ENCODE measurements around the gene GRPEL1. TPM values are rescaled to one million over a fixed set of nuclear protein-coding genes. Genes with fewer than 3 reads are reported as not detected.

Gene GRPEL1
- total and polyA plus RNA-seq, 2 of the 4 experiments (the other 2 are of a cell fraction), result 33.0 to 33.9 TPM

- POLR2A ChIA-PET (ENCODE audit: unreplicated experiment), result no interaction called here
- Histone ChIP-seq H2AK9ac (replicated peaks; ENCODE audit: low read depth, low read length, poor library complexity) (no peak overlapping the region), H3K9me3 (ENCODE audit: control insufficient read depth, insufficient read depth, low read length) (no peaks in the 10 kb centered on the region), H4K5ac (ENCODE audit: low read depth, low read length) (no peak overlapping the region), H3K4ac (ENCODE audit: low read depth, low read length) (no peak overlapping the region), H3K36me3 (ENCODE audit: control insufficient read depth, insufficient read depth, low read length) (peaks cover 26% of the 10 kb centered on the region), H3K23ac (ENCODE audit: low read depth, low read length) (no peak overlapping the region), H2AFZ (replicated peaks; ENCODE audit: low read length, poor library complexity) (no peak overlapping the region), H3K9me1 (ENCODE audit: insufficient read depth, low read length) (peaks cover 19% of the 10 kb centered on the region), H4K91ac (ENCODE audit: insufficient read depth, low read depth, low read length) (no peak overlapping the region), H3K79me1 (ENCODE audit: low read depth in 1 of 2, low read length in 2 of 2) (peaks cover 25 to 86% of the 10 kb centered on the region in 2 experiments), H2AK5ac (ENCODE audit: low read depth, low read length) (no peak overlapping the region), H4K20me1 (ENCODE audit: insufficient read depth, low read length) (peaks cover 74% of the 10 kb centered on the region), H2BK15ac (ENCODE audit: low read depth, low read length) (no peak overlapping the region), H3K56ac (ENCODE audit: extremely low read depth, insufficient read depth, low read length) (no peak overlapping the region), H2BK5ac (ENCODE audit: low read depth, low read length, poor library complexity, severe bottlenecking) (no peak overlapping the region), H3K27ac (ENCODE audit: insufficient read depth, low read length) (no peak overlapping the region), H3K4me1 (ENCODE audit: control insufficient read depth, insufficient read depth, low read length) (peaks cover 3% of the 10 kb centered on the region; the same call in 1 of the 2 replicates), H3K4me3 (ENCODE audit: insufficient read depth, low read depth, low read length) (no peak overlapping the region), H3K9ac (ENCODE audit: low read depth, low read length) (no peak overlapping the region), H3K4me2 (ENCODE audit: low read depth, low read length) (no peak overlapping the region), H3K27me3 (ENCODE audit: control insufficient read depth, insufficient read depth, low read length) (no peaks in the 10 kb centered on the region), H3K18ac (ENCODE audit: low read depth, low read length) (no peak overlapping the region), H3K14ac (replicated peaks; ENCODE audit: low read depth, low read length) (no peak overlapping the region), H2BK120ac (ENCODE audit: low read depth, low read length) (no peak overlapping the region), H2BK20ac (ENCODE audit: low read depth, low read length) (no peak overlapping the region), H4K8ac (ENCODE audit: low read depth in 2 of 2, low read length in 2 of 2) (no peak overlapping the region)
- TF ChIP-seq RCOR1 (IDR thresholded peaks at IDR 0.05; ENCODE audit: insufficient replicate concordance, low read length) (no peak), SMC3 (IDR thresholded peaks at IDR 0.05; ENCODE audit: low read depth, low read length) (no peak), RAD21 (IDR thresholded peaks at IDR 0.05; ENCODE audit: low read length) (no peak), FOS (IDR thresholded peaks at IDR 0.05; ENCODE audit: low read depth, low read length) (no peak), CHD1 (IDR thresholded peaks at IDR 0.05; ENCODE audit: low read depth, low read length) (no peak), MXI1 (IDR thresholded peaks at IDR 0.05; ENCODE audit: borderline replicate concordance, low read depth, low read length) (no peak), POLR2A (IDR thresholded peaks at IDR 0.05; ENCODE audit: low read depth, low read length) (no peak), BHLHE40 (IDR thresholded peaks at IDR 0.05; ENCODE audit: low read depth, low read length) (no peak), RFX5 (IDR thresholded peaks at IDR 0.05; ENCODE audit: low read depth, low read length) (no peak), MAZ (IDR thresholded peaks at IDR 0.05; ENCODE audit: borderline replicate concordance, low read depth, low read length) (no peak), MAFK (IDR thresholded peaks at IDR 0.05; ENCODE audit: low read depth, low read length) (no peak), CTCF (conservative IDR thresholded peaks at IDR 0.05; ENCODE audit: low read depth, low read length) (no peak), NFE2L2 (IDR thresholded peaks at IDR 0.05; ENCODE audit: low read depth, low read length) (no peak), CEBPB (IDR thresholded peaks at IDR 0.05; ENCODE audit: low read depth, low read length) (no peak), USF2 (IDR thresholded peaks at IDR 0.05; ENCODE audit: low read depth, low read length) (no peak)
- TF ChIP-seq, protein P1, sequence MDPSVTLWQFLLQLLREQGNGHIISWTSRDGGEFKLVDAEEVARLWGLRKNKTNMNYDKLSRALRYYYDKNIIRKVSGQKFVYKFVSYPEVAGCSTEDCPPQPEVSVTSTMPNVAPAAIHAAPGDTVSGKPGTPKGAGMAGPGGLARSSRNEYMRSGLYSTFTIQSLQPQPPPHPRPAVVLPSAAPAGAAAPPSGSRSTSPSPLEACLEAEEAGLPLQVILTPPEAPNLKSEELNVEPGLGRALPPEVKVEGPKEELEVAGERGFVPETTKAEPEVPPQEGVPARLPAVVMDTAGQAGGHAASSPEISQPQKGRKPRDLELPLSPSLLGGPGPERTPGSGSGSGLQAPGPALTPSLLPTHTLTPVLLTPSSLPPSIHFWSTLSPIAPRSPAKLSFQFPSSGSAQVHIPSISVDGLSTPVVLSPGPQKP (IDR thresholded peaks at IDR 0.05; ENCODE audit: borderline replicate concordance, low read depth, low read length), result no peak
- in situ Hi-C loops (cut with MboI; ENCODE audit: low sequenced_read_pairs) (no loop called here), dilution Hi-C loops (cut with HindIII; ENCODE audit: low sequenced_read_pairs, unreplicated experiment) (no loop called here), intact Hi-C loops (cut with micrococcal nuclease) (no loop called here)
- 86% methylated on average over 7 of the region's 12 CpGs; no CpG with 5 or more reads in 1 of the 2 experiments for WGBS, 2 experiments (ENCODE audit: extremely low coverage in 2 of 2, insufficient read length in 1 of 2)
- no peak for DNase-seq
- CTCF ChIA-PET, result no interaction called here
- ATAC-seq (ENCODE audit: low read depth), result no peak
- no TSS peak for BruUV-seq (replicated peaks)
These were observed 16.7 kb downstream of the GRPEL1 start for GRCh38 chr4:7051144-7051495.

Data from IMR-90 (cell line).